ENCODE results near the gene ITGB3. TPM values are rescaled to one million over a fixed set of nuclear protein-coding genes. Genes with fewer than 3 reads are reported as not detected.
A peak's percentile ranks its signal among the peaks of the same experiment; 100 is the strongest.

The ITGB3 gene
- total and polyA plus RNA-seq, 7 experiments from 2014 or later: 0.41 to 6.4 (median 0.56) TPM; not detected in 4

DNA sequence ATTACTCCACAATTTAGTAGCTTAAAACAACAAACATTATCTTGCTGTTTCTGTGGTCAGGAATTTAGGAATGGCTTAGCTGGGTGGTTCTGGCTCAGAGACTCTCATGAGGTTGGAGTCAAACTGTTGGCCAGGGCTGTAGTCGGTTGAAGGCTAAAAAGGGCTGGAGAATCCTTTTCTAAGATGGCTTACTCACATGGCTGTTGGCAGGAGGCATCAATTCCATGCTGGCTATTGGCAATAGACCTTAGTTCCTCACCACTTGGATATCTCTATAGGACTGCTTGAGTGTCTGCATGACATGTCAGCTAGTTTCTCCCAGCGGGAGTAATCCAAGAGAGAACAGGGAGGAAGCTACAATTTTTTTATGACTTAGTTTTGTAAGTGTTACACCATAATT lies 63.5 kb downstream of the ITGB3 start:
- Histone ChIP-seq H3K36me3 (ENCODE audit: control insufficient read depth in 2 of 3, insufficient read depth in 3 of 3, low read length in 3 of 3) (no peaks in the 10 kb centered on the region), H3K9me3 (ENCODE audit: control insufficient read depth in 2 of 3, low read length in 3 of 3) (no peaks in the 10 kb centered on the region), H3K27ac (ENCODE audit: low read depth, low read length) (no peak overlapping the region), H3K4me3 (ENCODE audit: low read length) (no peak overlapping the region), H3K27me3 (ENCODE audit: control insufficient read depth in 2 of 2, insufficient read depth in 2 of 2, low read length in 2 of 2) (no peaks in the 10 kb centered on the region), H3K4me1 (ENCODE audit: control insufficient read depth in 2 of 2, insufficient read depth in 2 of 2, low read length in 2 of 2) (no peaks in the 10 kb centered on the region)
- peaks cover 0 to 3% (median 0%) of the 10 kb centered on the region in 7 donors for H3K4me1 Mint-ChIP-seq
- ChIA-PET CTCF (interaction anchor here (1.1 to 2.4 kb wide), 4 partner anchors 9 to 374 kb away, joined by 3 to 18 read pairs (median 4); no protein-coding TSS in a partner anchor), POLR2A (no interaction called here)
- ATAC-seq (no peak), DNase-seq (no peak)
- H3K27ac Mint-ChIP-seq: no peak overlapping the region
- H3K4me3 Mint-ChIP-seq: no peak overlapping the region
- peaks cover 0 to 6% (median 0%) of the 10 kb centered on the region in 11 donors for H3K9me3 Mint-ChIP-seq
- peaks cover 0 to 24% (median 0%) of the 10 kb centered on the region in 5 donors for H3K27me3 Mint-ChIP-seq
- intact Hi-C loops (cut with micrococcal nuclease): loop anchor here (5.0 kb wide), 3 partner anchors 300 to 375 kb away; no protein-coding TSS in a partner anchor
- H3K36me3 Mint-ChIP-seq: no peaks in the 10 kb centered on the region

- Histone ChIP-seq H3K36me3 (ENCODE audit: control insufficient read depth in 2 of 3, insufficient read depth in 3 of 3, low read length in 3 of 3) (no peaks in the 10 kb centered on the region), H3K4me1 (ENCODE audit: control insufficient read depth in 2 of 2, insufficient read depth in 2 of 2, low read length in 2 of 2) (peaks cover 0 to 3% of the 10 kb centered on the region in 2 donors), H3K27ac (ENCODE audit: low read depth, low read length) (no peak overlapping the region), H3K27me3 (ENCODE audit: control insufficient read depth in 2 of 2, insufficient read depth in 2 of 2, low read length in 2 of 2) (no peaks in the 10 kb centered on the region), H3K9me3 (ENCODE audit: control insufficient read depth in 2 of 3, low read length in 3 of 3) (no peaks in the 10 kb centered on the region), H3K4me3 (ENCODE audit: low read length) (no peak overlapping the region)
- ATAC-seq (no peak), DNase-seq (no peak)
- intact Hi-C loops (cut with micrococcal nuclease): loop anchor here (5.0 kb wide), 3 partner anchors 299 to 376 kb away; no protein-coding TSS in a partner anchor
- Mint-ChIP-seq H3K4me1 (peaks cover 4 to 14% (median 6%) of the 10 kb centered on the region in 7 donors), H3K9me3 (peaks cover 0 to 6% (median 0%) of the 10 kb centered on the region in 11 donors), H3K4me3 (no peak overlapping the region), H3K27me3 (peaks cover 0 to 34% (median 0%) of the 10 kb centered on the region in 5 donors), H3K27ac (no peak overlapping the region), H3K36me3 (no peaks in the 10 kb centered on the region)
- ChIA-PET CTCF (no interaction called here), POLR2A (no interaction called here)
Measured at GRCh38 chr17:47318197-47318918, 64.7 kb downstream of the ITGB3 start.

GRCh38 chr17:47320879-47321502 lies 67.4 kb downstream of the ITGB3 start:
- intact Hi-C loops (cut with micrococcal nuclease): loop anchor here (5.0 kb wide), 2 partner anchors 296 to 576 kb away; partner anchors contain the start of gene SP2 (in 1 of the 2)
- no peaks in the 10 kb centered on the region for H3K36me3 ChIP-seq (ENCODE audit: control insufficient read depth in 2 of 3, insufficient read depth in 3 of 3, low read length in 3 of 3)
- ChIA-PET POLR2A (no interaction called here), CTCF (interaction anchor here (0.7 kb wide), 1 partner anchor 1134 kb away, joined by 4 read pairs; no protein-coding TSS in a partner anchor)
- peaks cover 0 to 6% (median 0%) of the 10 kb centered on the region in 11 donors for H3K9me3 Mint-ChIP-seq
- no peak for ATAC-seq
- no peak overlapping the region for H3K27ac Mint-ChIP-seq
- H3K9me3 ChIP-seq (ENCODE audit: control insufficient read depth in 2 of 3, low read length in 3 of 3): no peaks in the 10 kb centered on the region
- no peak overlapping the region for H3K27ac ChIP-seq (ENCODE audit: low read depth, low read length)
- peaks cover 0 to 35% (median 0%) of the 10 kb centered on the region in 5 donors for H3K27me3 Mint-ChIP-seq
- H3K36me3 Mint-ChIP-seq: peaks cover 0 to 2% (median 0%) of the 10 kb centered on the region in 5 donors
- no peak overlapping the region for H3K4me3 ChIP-seq (ENCODE audit: low read length)
- DNase-seq: no peak
- H3K27me3 ChIP-seq (ENCODE audit: control insufficient read depth in 2 of 2, insufficient read depth in 2 of 2, low read length in 2 of 2): no peaks in the 10 kb centered on the region
- peaks cover 13 to 26% (median 22%) of the 10 kb centered on the region in 7 donors for H3K4me1 Mint-ChIP-seq
- H3K4me3 Mint-ChIP-seq: no peak overlapping the region
- peaks cover 0 to 3% of the 10 kb centered on the region in 2 donors for H3K4me1 ChIP-seq (ENCODE audit: control insufficient read depth in 2 of 2, insufficient read depth in 2 of 2, low read length in 2 of 2)

GRCh38 chr17:47323382-47324223 lies 70.0 kb downstream of the ITGB3 start, which contains the start of gene EFCAB13:
TSS of gene EFCAB13 (plus strand) at chr17:47323955. CDS start at chr17:47328354, 4,399 bp downstream.
- ATAC-seq: peak; percentile 91
- peak; percentile 55 to 84 (median 73) for DNase-seq
- ChIA-PET CTCF (interaction anchor here (0.5 kb wide), 1 partner anchor 143 kb away, joined by 4 read pairs; no protein-coding TSS in a partner anchor), POLR2A (interaction anchor here (0.5 to 1.9 kb wide), 7 partner anchors 9 to 380 kb away, joined by 3 to 6 read pairs (median 4); partner anchors contain the start of gene KPNB1)
- H3K4me1 Mint-ChIP-seq: peaks cover 13 to 26% (median 22%) of the 10 kb centered on the region in 7 donors
- no peaks in the 10 kb centered on the region for H3K9me3 ChIP-seq (ENCODE audit: control insufficient read depth in 2 of 3, low read length in 3 of 3)
- intact Hi-C loops (cut with micrococcal nuclease): loop anchor here (1.0 to 5.0 kb wide), 6 partner anchors 118 to 574 kb away; partner anchors contain the start of genes CDC27 (in 1 of the 2), KPNB1 (in 1 of the 2) and SP2 (in 1 of the 2)
- peaks cover 0 to 28% (median 0%) of the 10 kb centered on the region in 5 donors for H3K27me3 Mint-ChIP-seq
- H3K36me3 Mint-ChIP-seq: peaks cover 0 to 4% (median 2%) of the 10 kb centered on the region in 5 donors
- peak within 1 kb of the TSS; percentile 91 to 99 (median 98) for H3K27ac Mint-ChIP-seq
- peaks cover 0 to 3% of the 10 kb centered on the region in 2 donors for H3K4me1 ChIP-seq (ENCODE audit: control insufficient read depth in 2 of 2, insufficient read depth in 2 of 2, low read length in 2 of 2)
- no peaks in the 10 kb centered on the region for H3K27me3 ChIP-seq (ENCODE audit: control insufficient read depth in 2 of 2, insufficient read depth in 2 of 2, low read length in 2 of 2)
- H3K4me3 Mint-ChIP-seq: peak within 1 kb of the TSS; percentile 92 to 100 (median 98)
- no peaks in the 10 kb centered on the region for H3K36me3 ChIP-seq (ENCODE audit: control insufficient read depth in 2 of 3, insufficient read depth in 3 of 3, low read length in 3 of 3)
- H3K4me3 ChIP-seq (ENCODE audit: low read length): peak within 1 kb of the TSS; percentile 93
- peaks cover 0 to 6% (median 0%) of the 10 kb centered on the region in 11 donors for H3K9me3 Mint-ChIP-seq
- peak within 1 kb of the TSS; percentile 76 for H3K27ac ChIP-seq (ENCODE audit: low read depth, low read length)

DNA sequence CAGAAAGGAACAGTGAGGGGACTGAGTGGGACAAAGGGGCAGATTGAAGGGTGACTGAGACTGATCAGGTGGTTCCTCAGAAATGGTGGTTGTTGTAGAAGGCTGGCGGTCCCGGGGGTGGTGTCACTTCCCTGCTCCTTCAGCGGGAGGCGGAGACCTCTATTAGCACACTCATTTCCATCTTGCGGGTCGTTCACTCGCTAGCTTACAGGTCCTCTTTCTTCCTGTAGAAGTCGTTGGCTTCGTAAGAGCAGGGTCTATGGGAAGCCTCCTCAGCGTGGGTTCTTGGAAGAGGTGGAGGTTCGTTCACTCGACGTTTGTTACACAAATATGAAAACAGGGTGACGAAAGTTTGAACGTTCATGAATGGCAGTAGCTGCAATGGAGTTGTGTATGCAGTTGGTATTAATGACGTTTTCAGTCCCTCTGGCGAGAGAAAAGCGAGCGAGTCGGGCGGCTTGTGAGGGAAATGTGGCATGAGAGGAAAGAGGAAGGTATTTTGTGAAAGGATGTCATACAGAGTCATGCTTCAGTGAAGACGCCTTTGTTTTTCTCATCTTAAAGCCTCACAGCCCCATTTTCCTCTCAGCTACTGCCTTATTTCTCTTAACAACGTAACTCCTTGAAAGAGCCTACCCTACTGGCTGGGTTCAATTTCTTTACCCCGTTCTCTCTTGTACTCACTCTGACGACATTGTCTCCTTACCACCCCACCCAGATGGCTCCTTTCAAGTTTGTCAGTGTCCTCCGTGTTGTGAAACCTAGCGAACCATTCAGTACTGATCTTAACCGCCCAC lies 70.8 kb downstream of the ITGB3 start:
- ChIA-PET POLR2A (interaction anchor here (0.5 to 1.9 kb wide), 9 partner anchors 9 to 413 kb away, joined by 3 to 6 read pairs (median 3); partner anchors contain the start of gene KPNB1), CTCF (no interaction called here)
- peak overlapping the region; percentile 93 for H3K4me3 ChIP-seq (ENCODE audit: low read length)
- Mint-ChIP-seq H3K4me1 (peaks cover 13 to 26% (median 22%) of the 10 kb centered on the region in 7 donors), H3K9me3 (peaks cover 0 to 6% (median 0%) of the 10 kb centered on the region in 11 donors), H3K27ac (peak overlapping the region; percentile 91 to 99 (median 98)), H3K4me3 (peak overlapping the region; percentile 92 to 100 (median 98)), H3K36me3 (peaks cover 0 to 10% (median 2%) of the 10 kb centered on the region in 5 donors), H3K27me3 (peaks cover 0 to 30% (median 0%) of the 10 kb centered on the region in 5 donors)
- DNase-seq (peak; percentile 38 to 73 (median 66)), ATAC-seq (peak; percentile 68)
- peaks cover 0 to 3% of the 10 kb centered on the region in 2 donors for H3K4me1 ChIP-seq (ENCODE audit: control insufficient read depth in 2 of 2, insufficient read depth in 2 of 2, low read length in 2 of 2)
- H3K27me3 ChIP-seq (ENCODE audit: control insufficient read depth in 2 of 2, insufficient read depth in 2 of 2, low read length in 2 of 2): no peaks in the 10 kb centered on the region
- intact Hi-C loops (cut with micrococcal nuclease): loop anchor here (1.0 to 5.0 kb wide), 5 partner anchors 119 to 573 kb away; partner anchors contain the start of genes CDC27 (in 1 of the 2), KPNB1 (in 1 of the 2) and SP2 (in 1 of the 2)
- peak overlapping the region; percentile 76 for H3K27ac ChIP-seq (ENCODE audit: low read depth, low read length)
- no peaks in the 10 kb centered on the region for H3K36me3 ChIP-seq (ENCODE audit: control insufficient read depth in 2 of 3, insufficient read depth in 3 of 3, low read length in 3 of 3)
- no peaks in the 10 kb centered on the region for H3K9me3 ChIP-seq (ENCODE audit: control insufficient read depth in 2 of 3, low read length in 3 of 3)
